Pulmonary artery endothelial cell (primary cell): Measurements from ENCODE around the gene IGSF22. TPM values are rescaled to one million over a fixed set of nuclear protein-coding genes. Genes with fewer than 3 reads are reported as not detected.
A peak's percentile ranks its signal among the peaks of the same experiment; 100 is the strongest.

Source experiments
- DNase-seq: peaks from one replicate; pipeline ENCODE4 v3.0.0-alpha.2; 2011; ENCODE audit warnings: low read depth, low spot score
- total RNA-seq: library from RNA; depleted of rRNA; stranded (reverse); fragments of >200 nt; gene quantifications from 2 replicates; pipeline ENCODE4 v1.2.3, GENCODE V29; 2014

The IGSF22 gene
- total RNA-seq = not detected in 2 replicates

GRCh38 chr11:18726040-18726439 lies at the start of gene IGSF22:
Gene IGSF22 (minus strand): TSS chr11:18726188. CDS start chr11:18724236, 1,952 bp downstream.
- DNase-seq = no peak

GRCh38 chr11:18774801-18775200 lies 48.8 kb upstream of the IGSF22 start:
- no peak for DNase-seq

GRCh38 chr11:18773681-18774080 lies 47.7 kb upstream of the IGSF22 start:
- no peak for DNase-seq

- DNase-seq = no peak
Measured at GRCh38 chr11:18773104-18773503, 47.1 kb upstream of the IGSF22 start.

GRCh38 chr11:18772211-18772610 lies 46.2 kb upstream of the IGSF22 start:
- no peak for DNase-seq

GRCh38 chr11:18771266-18772035 lies 45.5 kb upstream of the IGSF22 start:
- DNase-seq = no peak

GRCh38 chr11:18770479-18771125 lies 44.6 kb upstream of the IGSF22 start:
- no peak for DNase-seq

GRCh38 chr11:18769802-18770456 lies 43.9 kb upstream of the IGSF22 start:
- DNase-seq = no peak

GRCh38 chr11:18768978-18769377 lies 43.0 kb upstream of the IGSF22 start:
- no peak for DNase-seq

GRCh38 chr11:18768472-18768901 lies 42.5 kb upstream of the IGSF22 start:
- no peak for DNase-seq

GRCh38 chr11:18766015-18766414 lies 40.0 kb upstream of the IGSF22 start:
- DNase-seq = no peak

- no peak for DNase-seq
Measured at GRCh38 chr11:18765554-18765953, 39.6 kb upstream of the IGSF22 start.

GRCh38 chr11:18761741-18762140 lies 35.8 kb upstream of the IGSF22 start:
- DNase-seq = no peak

GRCh38 chr11:18761144-18761543 lies 35.2 kb upstream of the IGSF22 start:
- DNase-seq = no peak

- DNase-seq = no peak
Measured at GRCh38 chr11:18757811-18758210, 31.8 kb upstream of the IGSF22 start.

- DNase-seq = no peak
Measured at GRCh38 chr11:18756889-18757288, 30.9 kb upstream of the IGSF22 start.

GRCh38 chr11:18754308-18754707 lies 28.3 kb upstream of the IGSF22 start:
- DNase-seq = no peak

GRCh38 chr11:18752502-18752901 lies 26.5 kb upstream of the IGSF22 start:
- no peak for DNase-seq

- no peak for DNase-seq
Measured at GRCh38 chr11:18750944-18751343, 25.0 kb upstream of the IGSF22 start.

- peak; percentile 54 for DNase-seq
Measured at GRCh38 chr11:18749681-18750319, 23.8 kb upstream of the IGSF22 start.

GRCh38 chr11:18748766-18749365 lies 22.9 kb upstream of the IGSF22 start:
- DNase-seq = no peak
